Measurements from ENCODE around the gene COPB1.
"Not testable (repeated sequence)": the region's sequence is repeated elsewhere in the genome, so short reads cannot be mapped to it uniquely, and the experiment has no call there.

The COPB1 gene

GRCh38 chr11:14499560-14500180 is at the start of gene COPB1:
Gene COPB1, minus strand, starts transcription at chr11:14499811. Its CDS starts 883 bp downstream, at chr11:14498928.
- peak; percentile 85 for DNase-seq

- no peak for DNase-seq
Observed at GRCh38 chr11:14547440-14547839, 47.8 kb upstream of the COPB1 start.

- no peak for DNase-seq
Observed at GRCh38 chr11:14546672-14547071, 47.1 kb upstream of the COPB1 start.

- no peak for DNase-seq
Observed at GRCh38 chr11:14544611-14545010, 45.0 kb upstream of the COPB1 start.

GRCh38 chr11:14543260-14543659 is 43.6 kb upstream of the COPB1 start:
- DNase-seq, result no peak

- DNase-seq, result no peak
Observed at GRCh38 chr11:14542324-14542723, 42.7 kb upstream of the COPB1 start.

- DNase-seq, result no peak
Observed at GRCh38 chr11:14541192-14541947, 41.8 kb upstream of the COPB1 start.

- no peak for DNase-seq
Observed at GRCh38 chr11:14539982-14540421, 40.4 kb upstream of the COPB1 start.

- DNase-seq, result no peak
Observed at GRCh38 chr11:14538926-14539554, 39.4 kb upstream of the COPB1 start.

GRCh38 chr11:14538271-14538925 is 38.8 kb upstream of the COPB1 start:
- no peak for DNase-seq

GRCh38 chr11:14537134-14537599 is 37.6 kb upstream of the COPB1 start:
- peak; percentile 32 for DNase-seq

- DNase-seq, result not testable (repeated sequence)
Observed at GRCh38 chr11:14535166-14535565, 35.6 kb upstream of the COPB1 start.

GRCh38 chr11:14529951-14530350 is 30.3 kb upstream of the COPB1 start:
- DNase-seq, result no peak

- no peak for DNase-seq
Observed at GRCh38 chr11:14529321-14529720, 29.7 kb upstream of the COPB1 start.

GRCh38 chr11:14522801-14523200 is 23.2 kb upstream of the COPB1 start:
- no peak for DNase-seq

GRCh38 chr11:14522245-14522644 is 22.6 kb upstream of the COPB1 start:
- DNase-seq, result no peak

- DNase-seq, result no peak
Observed at GRCh38 chr11:14520747-14521151, 21.1 kb upstream of the COPB1 start.

GRCh38 chr11:14519917-14520746 is 20.5 kb upstream of the COPB1 start, which contains the start of gene PSMA1:
Gene PSMA1, minus strand, starts transcription at chr11:14520386. Its CDS starts 87 bp downstream, at chr11:14520299.
- DNase-seq, result peak; percentile 79

- no peak for DNase-seq
Observed at GRCh38 chr11:14519597-14519916, 19.9 kb upstream of the COPB1 start.

- DNase-seq, result no peak
Observed at GRCh38 chr11:14518820-14519219, 19.2 kb upstream of the COPB1 start.

- DNase-seq, result no peak
Observed at GRCh38 chr11:14513800-14514199, 14.2 kb upstream of the COPB1 start.

- DNase-seq, result no peak
Observed at GRCh38 chr11:14506532-14506931, 6.9 kb upstream of the COPB1 start.
